IMR-90 (cell line): ENCODE results near the gene PRR12. TPM values are rescaled to one million over a fixed set of nuclear protein-coding genes. Genes with fewer than 3 reads are reported as not detected.

ENCODE experiments used
- ATAC-seq: fragments of 200-7000 bp; cut with Tn5 transposase; 2 replicates; pipeline ENCODE4 v1.9.1; 2020; ENCODE audit warnings: low read depth, mild to moderate bottlenecking, moderate library complexity
- BruUV-seq: library from RNA; stranded (reverse); fragments of 400-500 nt; replicated peaks from 2 replicates; lab custom pipeline; 2021; lab: Mats Ljungman, UMichigan
- CTCF ChIA-PET: fragments of 300-600 bp; formaldehyde crosslinking; extraction: SDS; loops from one replicate; lab custom pipeline; 2021; ENCODE audit warnings: antibody characterized with exemption; lab: Yijun Ruan, JAX
- POLR2A ChIA-PET: fragments of 300-600 bp; sonication (Branson Sonifier 250); formaldehyde crosslinking; loops from one replicate; lab custom pipeline; 2022; ENCODE audit warnings: antibody characterized with exemption; ENCODE audit not compliant: unreplicated experiment; lab: Charles Lee
- DNase-seq: peaks from one replicate; pipeline ENCODE4 v3.0.0; 2013
- H2AFZ ChIP-seq: replicated peaks from 2 replicates; pipeline ENCODE3; 2013; ENCODE audit warnings: low read length, mild to moderate bottlenecking; ENCODE audit not compliant: poor library complexity
- H2AK5ac ChIP-seq: 2 replicates; pipeline ENCODE4 v1.6.1; 2013; ENCODE audit warnings: low read depth, low read length, inconsistent platforms
- H2AK9ac ChIP-seq: replicated peaks from 2 replicates; pipeline ENCODE3; 2013; ENCODE audit warnings: mild to moderate bottlenecking, low read depth, low read length, moderate library complexity; ENCODE audit not compliant: poor library complexity
- H2BK120ac ChIP-seq: 2 replicates; pipeline ENCODE4 v1.6.1; 2013; ENCODE audit warnings: low read depth, low read length, inconsistent platforms
- H2BK15ac ChIP-seq: 3 replicates; pipeline ENCODE4 v1.6.1; 2013; ENCODE audit warnings: low read depth, low read length, inconsistent platforms
- H2BK20ac ChIP-seq: 2 replicates; pipeline ENCODE4 v1.6.1; 2013; ENCODE audit warnings: low read depth, mild to moderate bottlenecking, inconsistent platforms, low read length, moderate library complexity
- H2BK5ac ChIP-seq: 2 replicates; pipeline ENCODE4 v1.6.1; 2013; ENCODE audit warnings: mild to moderate bottlenecking, low read depth, low read length, inconsistent platforms; ENCODE audit not compliant: poor library complexity, severe bottlenecking
- H3K14ac ChIP-seq: replicated peaks from 2 replicates; pipeline ENCODE4 v1.6.1; 2013; ENCODE audit warnings: low read depth, low read length, inconsistent platforms
- H3K18ac ChIP-seq: 2 replicates; pipeline ENCODE4 v1.6.1; 2013; ENCODE audit warnings: low read depth, low read length, control low read depth
- H3K23ac ChIP-seq: 2 replicates; pipeline ENCODE4 v1.6.1; 2013; ENCODE audit warnings: low read depth, low read length, inconsistent platforms
- H3K27ac ChIP-seq: 2 replicates; pipeline ENCODE4 v1.5.1; 2013; ENCODE audit warnings: mild to moderate bottlenecking, control low read depth, low read length; ENCODE audit not compliant: insufficient read depth
- H3K27me3 ChIP-seq: 2 replicates; pipeline ENCODE4 v1.6.1; 2013; ENCODE audit warnings: low read length; ENCODE audit not compliant: control insufficient read depth, insufficient read depth
- H3K36me3 ChIP-seq: 2 replicates; pipeline ENCODE4 v1.6.1; 2013; ENCODE audit warnings: low read length, mixed read lengths; ENCODE audit not compliant: control insufficient read depth, insufficient read depth
- H3K4ac ChIP-seq: 2 replicates; pipeline ENCODE4 v1.6.1; 2013; ENCODE audit warnings: low read depth, low read length, inconsistent platforms
- H3K4me1 ChIP-seq: 2 replicates; pipeline ENCODE4 v1.6.1; 2013; ENCODE audit warnings: low read length, mixed read lengths; ENCODE audit not compliant: control insufficient read depth, insufficient read depth
- H3K4me2 ChIP-seq: 2 replicates; pipeline ENCODE4 v1.6.1; 2013; ENCODE audit warnings: low read depth, mild to moderate bottlenecking, control low read depth, low read length, moderate library complexity
- H3K4me3 ChIP-seq: 2 replicates; pipeline ENCODE4 v1.5.1; 2013; ENCODE audit warnings: low read depth, mild to moderate bottlenecking, control low read depth, low read length, moderate library complexity; ENCODE audit not compliant: insufficient read depth
- H3K56ac ChIP-seq: 2 replicates; pipeline ENCODE4 v1.6.1; 2013; ENCODE audit warnings: low read length, inconsistent platforms; ENCODE audit not compliant: insufficient read depth; ENCODE audit errors: extremely low read depth
- H3K79me1 ChIP-seq, 2 experiments: 2 replicates each; pipeline ENCODE4 v1.6.1; 2013; ENCODE audit warnings: low read length in 2 of 2, inconsistent platforms in 1 of 2, low read depth in 1 of 2
- H3K9ac ChIP-seq: 2 replicates; pipeline ENCODE4 v1.6.1; 2013; ENCODE audit warnings: low read depth, low read length, control low read depth
- H3K9me1 ChIP-seq: 2 replicates; pipeline ENCODE4 v1.6.1; 2013; ENCODE audit warnings: low read length, inconsistent platforms; ENCODE audit not compliant: insufficient read depth
- H3K9me3 ChIP-seq: 2 replicates; pipeline ENCODE4 v1.6.1; 2013; ENCODE audit warnings: low read length; ENCODE audit not compliant: control insufficient read depth, insufficient read depth
- H4K20me1 ChIP-seq: 2 replicates; pipeline ENCODE4 v1.6.1; 2013; ENCODE audit warnings: low read length, inconsistent platforms; ENCODE audit not compliant: insufficient read depth
- H4K5ac ChIP-seq: 2 replicates; pipeline ENCODE4 v1.6.1; 2013; ENCODE audit warnings: mild to moderate bottlenecking, low read depth, low read length, control low read depth
- H4K8ac ChIP-seq, 2 experiments: 2 replicates each; pipeline ENCODE4 v1.6.1; 2013; ENCODE audit warnings: low read depth in 2 of 2, low read length in 2 of 2, control low read depth in 1 of 2, inconsistent platforms in 1 of 2
- H4K91ac ChIP-seq: 2 replicates; pipeline ENCODE4 v1.6.1; 2013; ENCODE audit warnings: low read depth, low read length, inconsistent platforms; ENCODE audit not compliant: insufficient read depth
- BHLHE40 ChIP-seq: fragments of 150-350 bp; IDR thresholded peaks from 2 replicates; pipeline ENCODE4 v1.6.1; 2016; ENCODE audit warnings: mild to moderate bottlenecking, low read depth, low read length
- CEBPB ChIP-seq: IDR thresholded peaks from 2 replicates; pipeline ENCODE4 v1.6.1; 2012; ENCODE audit warnings: low read depth, low read length, improper control_type of control experiment
- CHD1 ChIP-seq: IDR thresholded peaks from 2 replicates; pipeline ENCODE4 v1.6.1; 2012; ENCODE audit warnings: low read depth, low read length, improper control_type of control experiment
- CTCF ChIP-seq: conservative IDR thresholded peaks from 2 replicates; pipeline ENCODE4 v1.5.1; 2012; ENCODE audit warnings: mild to moderate bottlenecking, low read depth, low read length, improper control_type of control experiment
- ELK1 ChIP-seq: fragments of 150-350 bp; IDR thresholded peaks from 2 replicates; pipeline ENCODE4 v1.6.1; 2016; ENCODE audit warnings: low read depth, mild to moderate bottlenecking, low read length, moderate library complexity, borderline replicate concordance
- FOS ChIP-seq: fragments of 150-350 bp; IDR thresholded peaks from 2 replicates; pipeline ENCODE4 v1.6.1; 2016; ENCODE audit warnings: low read depth, low read length
- MAFK ChIP-seq: IDR thresholded peaks from 2 replicates; pipeline ENCODE4 v1.6.1; 2012; ENCODE audit warnings: low read depth, low read length, improper control_type of control experiment
- MAZ ChIP-seq: IDR thresholded peaks from 2 replicates; pipeline ENCODE4 v1.6.1; 2012; ENCODE audit warnings: low read depth, mild to moderate bottlenecking, low read length, improper control_type of control experiment, moderate library complexity, borderline replicate concordance
- MXI1 ChIP-seq: IDR thresholded peaks from 2 replicates; pipeline ENCODE4 v1.6.1; 2012; ENCODE audit warnings: low read depth, mild to moderate bottlenecking, low read length, moderate library complexity, borderline replicate concordance
- NFE2L2 ChIP-seq: fragments of 150-350 bp; IDR thresholded peaks from 2 replicates; pipeline ENCODE4 v1.6.1; 2016; ENCODE audit warnings: low read depth, mild to moderate bottlenecking, low read length
- POLR2A ChIP-seq: IDR thresholded peaks from 2 replicates; pipeline ENCODE4 v1.6.1; 2012; ENCODE audit warnings: mild to moderate bottlenecking, low read depth, low read length
- RAD21 ChIP-seq: IDR thresholded peaks from 2 replicates; pipeline ENCODE4 v1.6.1; 2012; ENCODE audit warnings: low read length, improper control_type of control experiment
- RCOR1 ChIP-seq: IDR thresholded peaks from 2 replicates; pipeline ENCODE4 v1.6.1; 2012; ENCODE audit warnings: mild to moderate bottlenecking, low read length, improper control_type of control experiment; ENCODE audit not compliant: insufficient replicate concordance
- RFX5 ChIP-seq: IDR thresholded peaks from 2 replicates; pipeline ENCODE4 v1.8.0; 2012; ENCODE audit warnings: low read depth, mild to moderate bottlenecking, low read length, moderate library complexity
- SMC3 ChIP-seq: fragments of 150-350 bp; IDR thresholded peaks from 2 replicates; pipeline ENCODE4 v1.6.1; 2016; ENCODE audit warnings: low read depth, mild to moderate bottlenecking, antibody characterized with exemption, low read length, moderate library complexity
- USF2 ChIP-seq: fragments of 150-350 bp; IDR thresholded peaks from 2 replicates; pipeline ENCODE4 v1.6.1; 2017; ENCODE audit warnings: mild to moderate bottlenecking, antibody characterized with exemption, low read length, low read depth
- WGBS, 2 experiments: methylation state at CpG; one replicate each; pipeline versions ENCODE4 v1.1.5 to v1.1.7; 2013; ENCODE audit warnings: missing lambda C conversion rate in 2 of 2; ENCODE audit not compliant: insufficient read length in 1 of 2; ENCODE audit errors: extremely low coverage in 2 of 2; 5-methylcytosine and 5-hydroxymethylcytosine counted together
- dilution Hi-C: fragments of 300-500 bp; cut with HindIII; formaldehyde crosslinking; loops from one replicate; pipeline ENCODE4 v1.14.3; 2018; ENCODE audit warnings: low sequenced_read_pairs; ENCODE audit not compliant: unreplicated experiment
- in situ Hi-C: fragments of 300-500 bp; cut with MboI; formaldehyde crosslinking; loops from 3 replicates; pipeline ENCODE4 v1.14.3; 2019; ENCODE audit warnings: low sequenced_read_pairs, inconsistent platforms, mixed read lengths
- intact Hi-C: fragments of 100-400 bp; cut with micrococcal nuclease; formaldehyde crosslinking; loops from 2 replicates; pipeline ENCODE4 v1.10.0; 2022
- polyA plus RNA-seq, 3 experiments: library from polyadenylated mRNA; depleted of rRNA; stranded (reverse); fragments of >200 nt; gene quantifications; 2 replicates each; pipeline ENCODE4 v1.2.3, GENCODE V29; 2012; ENCODE audit warnings: low replicate concordance in 1 of 3
- total RNA-seq: library from RNA; depleted of rRNA; stranded (reverse); fragments of >200 nt; gene quantifications from 2 replicates; pipeline ENCODE4 v1.2.3, GENCODE V29; 2012

Gene PRR12
- total and polyA plus RNA-seq, 2 of the 4 experiments (the other 2 are of a cell fraction): 0.36 to 4.1 TPM

- no peak for TF ChIP-seq CHD1
- no peak for TF ChIP-seq RFX5
- TF ChIP-seq RAD21: no peak
- no peak for TF ChIP-seq CEBPB
- no peak for TF ChIP-seq FOS
- no peak for TF ChIP-seq SMC3
- TF ChIP-seq ELK1: no peak
- no peak for TF ChIP-seq POLR2A
- TF ChIP-seq USF2: no peak
- TF ChIP-seq NFE2L2: no peak
- TF ChIP-seq CTCF: no peak
- no peak for TF ChIP-seq MAFK
- TF ChIP-seq MAZ: no peak
- TF ChIP-seq RCOR1: no peak
- TF ChIP-seq BHLHE40: no peak
- TF ChIP-seq MXI1: no peak
- Histone ChIP-seq H2AFZ (no peak overlapping the region), H2BK120ac (no peak overlapping the region), H2BK5ac (no peak overlapping the region), H3K4ac (no peak overlapping the region), H2BK20ac (no peak overlapping the region), H4K8ac (no peak overlapping the region), H4K91ac (no peak overlapping the region), H3K9me1 (0 out of 2 replicates have a peak, but pooled peaks cover under 1% of the 10 kb centered on the region), H3K9ac (no peak overlapping the region), H3K4me2 (no peak overlapping the region), H3K9me3 (no peaks in the 10 kb centered on the region), H3K4me3 (no peak overlapping the region), H3K18ac (no peak overlapping the region), H3K56ac (no peak overlapping the region), H3K27me3 (no peaks in the 10 kb centered on the region), H2BK15ac (no peak overlapping the region), H2AK9ac (no peak overlapping the region), H3K23ac (no peak overlapping the region), H3K14ac (no peak overlapping the region), H2AK5ac (no peak overlapping the region), H4K5ac (no peak overlapping the region), H3K4me1 (no peaks in the 10 kb centered on the region), H3K79me1 (peaks cover 12 to 48% of the 10 kb centered on the region in 2 experiments; a peak in 2 of 4 replicates), H4K20me1 (peaks cover 30% of the 10 kb centered on the region), H3K36me3 (peaks cover 83% of the 10 kb centered on the region), H3K27ac (no peak overlapping the region)
- WGBS, 2 experiments: no CpG with 5 or more reads among the region's 15 CpGs
- ChIA-PET POLR2A (interaction anchor here (1.0 kb wide), 1 partner anchor 18 kb away, joined by 4 read pairs; no protein-coding TSS in a partner anchor), CTCF (no interaction called here)
- DNase-seq (no peak), ATAC-seq (no peak)
- intact Hi-C loops: no loop called here
- in situ Hi-C loops: no loop called here
- dilution Hi-C loops: no loop called here
- BruUV-seq: no TSS peak
Observed at GRCh38 chr19:49658139-49658517, 67.1 kb downstream of the PRR12 start.
